ENCODE data around the gene TBC1D7. TPM values are rescaled to one million over a fixed set of nuclear protein-coding genes. Genes with fewer than 3 reads are reported as not detected.

The TBC1D7 gene
- total RNA-seq, 1 experiment from 2014 or later: 32.1 TPM

DNA sequence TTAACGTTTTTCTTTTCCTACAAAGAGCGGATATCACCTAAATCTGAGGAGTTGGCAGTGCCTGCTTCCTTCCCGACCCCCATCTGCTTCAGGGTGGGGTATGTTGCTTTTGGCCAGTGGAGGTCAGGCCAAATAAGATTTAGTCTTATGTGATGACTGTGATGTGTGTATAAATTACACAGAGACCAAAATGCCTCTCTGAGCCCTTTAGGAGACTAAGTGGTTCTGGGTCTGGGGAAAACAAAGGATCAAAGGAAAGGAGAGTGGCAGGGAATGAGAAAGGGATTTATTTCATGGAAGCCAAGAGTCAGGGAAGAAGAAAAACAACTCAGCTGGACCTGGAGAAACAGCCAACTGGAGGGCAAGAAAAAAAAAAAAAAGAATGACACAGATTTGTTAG is 39.1 kb upstream of the TBC1D7 start:
- intact Hi-C loops (cut with micrococcal nuclease; ENCODE audit: unreplicated experiment): no loop called here
- H3K4me3 ChIP-seq (ENCODE audit: low read depth, low read length, poor library complexity, severe bottlenecking): no peak overlapping the region
- no peak for DNase-seq (ENCODE audit: low spot score)
- H3K4me1 ChIP-seq (ENCODE audit: insufficient read depth, low read length, poor library complexity, severe bottlenecking): peaks cover 14% of the 10 kb centered on the region
- POLR2A ChIA-PET (ENCODE audit: low non-redundant PET): no interaction called here
- no peaks in the 10 kb centered on the region for H3K9me3 ChIP-seq (ENCODE audit: low read depth, low read length, poor library complexity, severe bottlenecking)
- no peaks in the 10 kb centered on the region for H3K27me3 ChIP-seq (replicated peaks; ENCODE audit: insufficient read depth, low read depth, low read length, poor library complexity)
- CTCF ChIA-PET: no interaction called here
- H3K27ac ChIP-seq (ENCODE audit: low read depth, low read length, poor library complexity, severe bottlenecking): no peak overlapping the region
- BruUV-seq (replicated peaks): no TSS peak
- TF ChIP-seq EZH2 (IDR thresholded peaks at IDR 0.05; ENCODE audit: borderline replicate concordance, low read depth, low read length, poor library complexity, severe bottlenecking) (no peak), CTCF (conservative IDR thresholded peaks at IDR 0.05; ENCODE audit: low read depth, low read length) (no peak)
- H3K36me3 ChIP-seq (ENCODE audit: insufficient read depth, low read length, poor library complexity, severe bottlenecking): no peaks in the 10 kb centered on the region

- Histone ChIP-seq H3K9me3 (ENCODE audit: low read depth, low read length, poor library complexity, severe bottlenecking) (no peaks in the 10 kb centered on the region), H3K27me3 (replicated peaks; ENCODE audit: insufficient read depth, low read depth, low read length, poor library complexity) (no peaks in the 10 kb centered on the region), H3K36me3 (ENCODE audit: insufficient read depth, low read length, poor library complexity, severe bottlenecking) (no peaks in the 10 kb centered on the region), H3K4me3 (ENCODE audit: low read depth, low read length, poor library complexity, severe bottlenecking) (no peak overlapping the region), H3K4me1 (ENCODE audit: insufficient read depth, low read length, poor library complexity, severe bottlenecking) (peaks cover 4% of the 10 kb centered on the region), H3K27ac (ENCODE audit: low read depth, low read length, poor library complexity, severe bottlenecking) (no peak overlapping the region)
- TF ChIP-seq CTCF (conservative IDR thresholded peaks at IDR 0.05; ENCODE audit: low read depth, low read length) (no peak), EZH2 (IDR thresholded peaks at IDR 0.05; ENCODE audit: borderline replicate concordance, low read depth, low read length, poor library complexity, severe bottlenecking) (no peak)
- intact Hi-C loops (cut with micrococcal nuclease; ENCODE audit: unreplicated experiment): no loop called here
- ChIA-PET CTCF (no interaction called here), POLR2A (ENCODE audit: low non-redundant PET) (no interaction called here)
- BruUV-seq (replicated peaks): no TSS peak
- DNase-seq (ENCODE audit: low spot score): no peak
Observed at GRCh38 chr6:13365320-13365719, 37.0 kb upstream of the TBC1D7 start.

DNA sequence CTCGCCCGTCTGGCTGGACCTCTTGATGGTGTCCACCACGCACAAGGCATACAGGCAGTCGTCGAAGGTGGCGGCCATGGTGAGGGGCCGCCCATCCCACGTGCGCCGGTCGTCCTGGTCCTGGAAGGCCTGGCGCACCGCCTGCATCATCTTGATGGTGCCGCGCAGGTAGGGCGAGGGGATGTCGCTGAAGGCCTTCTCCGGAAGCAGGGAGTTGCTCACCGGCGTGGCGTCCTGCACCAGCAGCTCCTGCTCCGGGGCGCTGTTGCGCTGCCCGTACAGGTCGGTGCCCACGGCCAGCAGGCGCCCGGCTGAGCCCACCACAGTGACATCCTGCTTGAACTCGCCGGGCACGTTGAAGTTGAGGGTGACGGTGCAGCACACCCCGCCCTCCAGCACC is 36.5 kb upstream of the TBC1D7 start:
- no TSS peak for BruUV-seq (replicated peaks)
- Histone ChIP-seq H3K9me3 (ENCODE audit: low read depth, low read length, poor library complexity, severe bottlenecking) (no peaks in the 10 kb centered on the region), H3K4me3 (ENCODE audit: low read depth, low read length, poor library complexity, severe bottlenecking) (no peak overlapping the region), H3K27ac (ENCODE audit: low read depth, low read length, poor library complexity, severe bottlenecking) (no peak overlapping the region), H3K36me3 (ENCODE audit: insufficient read depth, low read length, poor library complexity, severe bottlenecking) (no peaks in the 10 kb centered on the region), H3K4me1 (ENCODE audit: insufficient read depth, low read length, poor library complexity, severe bottlenecking) (peaks cover 4% of the 10 kb centered on the region), H3K27me3 (replicated peaks; ENCODE audit: insufficient read depth, low read depth, low read length, poor library complexity) (no peaks in the 10 kb centered on the region)
- POLR2A ChIA-PET (ENCODE audit: low non-redundant PET): no interaction called here
- DNase-seq (ENCODE audit: low spot score): no peak
- TF ChIP-seq CTCF (conservative IDR thresholded peaks at IDR 0.05; ENCODE audit: low read depth, low read length) (no peak), EZH2 (IDR thresholded peaks at IDR 0.05; ENCODE audit: borderline replicate concordance, low read depth, low read length, poor library complexity, severe bottlenecking) (no peak)
- intact Hi-C loops (cut with micrococcal nuclease; ENCODE audit: unreplicated experiment): no loop called here
- CTCF ChIA-PET: no interaction called here

All from A673 (cell line).